ENCODE data around the gene AP3S1.

DNA sequence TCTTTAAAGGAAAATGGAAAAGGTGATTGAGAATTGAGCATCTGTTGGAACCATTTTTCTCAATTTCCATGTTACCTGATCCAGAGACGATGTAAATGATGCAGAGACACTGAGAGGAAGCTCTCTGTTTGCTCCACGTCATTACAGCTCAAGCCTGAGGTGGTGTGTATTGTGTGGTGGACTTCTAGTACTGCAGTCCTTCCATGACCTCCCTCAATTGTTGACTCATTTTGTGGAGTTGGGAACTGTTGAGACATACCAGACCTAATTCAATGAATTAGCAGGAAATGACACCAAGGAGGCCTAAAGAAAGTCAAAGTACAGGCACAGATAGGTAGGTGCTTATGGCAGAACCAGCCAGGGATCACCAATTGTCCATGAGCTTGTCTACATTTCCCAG, 104.9 kb downstream of the AP3S1 start:
- no peak for TF ChIP-seq BHLHE40 (IDR thresholded peaks at IDR 0.05; ENCODE audit: borderline replicate concordance)
- no peak for TF ChIP-seq TARDBP (IDR thresholded peaks at IDR 0.05)
- no peak for TF ChIP-seq ZNF384 (IDR thresholded peaks at IDR 0.05)
- no peak for TF ChIP-seq ARNT (IDR thresholded peaks at IDR 0.05)
- TF ChIP-seq, protein P1, sequence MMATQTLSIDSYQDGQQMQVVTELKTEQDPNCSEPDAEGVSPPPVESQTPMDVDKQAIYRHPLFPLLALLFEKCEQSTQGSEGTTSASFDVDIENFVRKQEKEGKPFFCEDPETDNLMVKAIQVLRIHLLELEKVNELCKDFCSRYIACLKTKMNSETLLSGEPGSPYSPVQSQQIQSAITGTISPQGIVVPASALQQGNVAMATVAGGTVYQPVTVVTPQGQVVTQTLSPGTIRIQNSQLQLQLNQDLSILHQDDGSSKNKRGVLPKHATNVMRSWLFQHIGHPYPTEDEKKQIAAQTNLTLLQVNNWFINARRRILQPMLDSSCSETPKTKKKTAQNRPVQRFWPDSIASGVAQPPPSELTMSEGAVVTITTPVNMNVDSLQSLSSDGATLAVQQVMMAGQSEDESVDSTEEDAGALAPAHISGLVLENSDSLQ (IDR thresholded peaks at IDR 0.05), result no peak
- no peak for TF ChIP-seq SP1 (IDR thresholded peaks at IDR 0.05)
- TF ChIP-seq FOXK2 (IDR thresholded peaks at IDR 0.05), result no peak
- no peak for TF ChIP-seq NFRKB (IDR thresholded peaks at IDR 0.05)
- no peak for TF ChIP-seq HDGF (IDR thresholded peaks at IDR 0.05; ENCODE audit: borderline replicate concordance)
